SK-N-MC (cell line): ENCODE measurements around the gene TKTL1.

Source experiments
- DNase-seq: peaks from one replicate; pipeline ENCODE4 v3.0.0-alpha.2; 2011; ENCODE audit warnings: low read depth, low spot score
- H3K27ac ChIP-seq: fragments of 200-600 bp; sonication (generic); 2 replicates; pipeline ENCODE4 v1.5.1; 2016; ENCODE audit warnings: mixed run types
- H3K36me3 ChIP-seq: fragments of 200-600 bp; sonication (generic); 2 replicates; pipeline ENCODE4 v1.6.1; 2017; ENCODE audit warnings: antibody characterized with exemption, low read length, mixed read lengths; ENCODE audit not compliant: insufficient read depth
- H3K4me3 ChIP-seq: fragments of 200-600 bp; sonication (generic); 2 replicates; pipeline ENCODE4 v1.5.1; 2016
- H3K9ac ChIP-seq: fragments of 200-600 bp; sonication (generic); 2 replicates; pipeline ENCODE4 v1.8.0; 2017; ENCODE audit warnings: mixed run types, mixed read lengths; ENCODE audit not compliant: insufficient read length
- H3K9me3 ChIP-seq: fragments of 200-600 bp; sonication (generic); 2 replicates; pipeline ENCODE4 v1.6.1; 2017; ENCODE audit warnings: low read depth, mild to moderate bottlenecking, antibody characterized with exemption, low read length, moderate library complexity, mixed read lengths
- EZH2 ChIP-seq: fragments of 200-600 bp; sonication (generic); IDR thresholded peaks from one replicate; pipeline ENCODE4 v1.6.1; 2017; ENCODE audit warnings: antibody characterized with exemption
- FOXP2 ChIP-seq: optimal IDR thresholded peaks from 2 replicates; pipeline ENCODE3; 2011; ENCODE audit warnings: mild to moderate bottlenecking, moderate library complexity; ENCODE audit not compliant: insufficient read depth; ENCODE audit errors: extremely low read length, control extremely low read depth
- POLR2AphosphoS5 ChIP-seq: IDR thresholded peaks from 2 replicates; pipeline ENCODE4 v1.6.1; 2012; ENCODE audit warnings: mild to moderate bottlenecking, low read depth, low read length, borderline replicate concordance

The TKTL1 gene

GRCh38 chrX:154320406-154320805 is 24.8 kb downstream of the TKTL1 start:
- H3K4me3 ChIP-seq: no peak overlapping the region
- no peaks in the 10 kb centered on the region for H3K9me3 ChIP-seq
- H3K9ac ChIP-seq: no peak overlapping the region
- no peak for TF ChIP-seq FOXP2
- TF ChIP-seq EZH2: no peak
- H3K36me3 ChIP-seq: no peaks in the 10 kb centered on the region
- no peak for DNase-seq
- no peak overlapping the region for H3K27ac ChIP-seq

DNA sequence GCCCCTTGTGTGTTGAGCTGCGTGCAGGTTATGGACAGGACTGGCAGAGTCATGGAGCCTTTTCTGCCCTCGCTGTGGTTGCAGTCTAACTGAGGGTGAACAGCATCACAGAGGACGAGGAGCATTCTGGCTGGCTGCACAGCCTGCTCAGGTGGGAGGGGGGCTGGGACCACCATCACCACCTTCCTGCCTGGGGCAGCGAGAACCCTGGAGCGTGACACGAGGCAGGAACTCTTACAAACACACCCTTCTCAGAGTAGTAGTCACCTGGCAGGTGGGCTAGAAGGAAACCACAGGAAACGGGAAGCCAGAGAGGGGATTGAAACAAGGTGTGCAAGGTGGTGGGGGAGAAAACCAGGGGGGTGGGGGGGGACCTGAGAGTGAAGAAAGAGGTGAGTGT is 25.6 kb downstream of the TKTL1 start:
- no peak overlapping the region for H3K9ac ChIP-seq
- no peak for TF ChIP-seq POLR2AphosphoS5
- no peak for TF ChIP-seq FOXP2
- TF ChIP-seq EZH2: no peak
- no peak overlapping the region for H3K4me3 ChIP-seq
- no peaks in the 10 kb centered on the region for H3K9me3 ChIP-seq
- no peak overlapping the region for H3K27ac ChIP-seq
- DNase-seq: no peak
- no peaks in the 10 kb centered on the region for H3K36me3 ChIP-seq

DNA sequence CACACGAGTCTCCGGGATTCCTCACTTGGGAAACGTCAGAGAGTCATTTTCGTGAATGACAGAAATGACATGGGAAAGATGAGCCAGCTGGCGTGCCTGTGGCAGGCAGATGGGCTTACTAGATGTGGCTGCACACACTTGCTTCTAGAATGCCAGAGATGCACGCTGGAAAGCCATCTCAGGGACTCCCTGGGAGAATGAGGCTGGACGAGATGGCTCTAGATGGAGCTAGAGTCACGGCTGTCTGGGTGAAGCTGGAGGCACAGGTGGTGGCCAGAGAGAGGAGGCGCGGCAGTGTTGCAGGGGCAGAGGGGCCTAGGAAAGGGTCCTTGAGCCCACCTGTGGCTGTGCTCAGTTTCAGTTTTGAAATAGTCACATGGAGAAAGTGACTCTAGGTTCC is 26.0 kb downstream of the TKTL1 start:
- H3K9ac ChIP-seq: no peak overlapping the region
- TF ChIP-seq POLR2AphosphoS5 (no peak), EZH2 (no peak), FOXP2 (no peak)
- no peaks in the 10 kb centered on the region for H3K9me3 ChIP-seq
- no peaks in the 10 kb centered on the region for H3K36me3 ChIP-seq
- DNase-seq: no peak
- H3K27ac ChIP-seq: no peak overlapping the region
- H3K4me3 ChIP-seq: no peak overlapping the region

GRCh38 chrX:154322890-154323289 is 27.3 kb downstream of the TKTL1 start:
- no peak for DNase-seq
- no peaks in the 10 kb centered on the region for H3K9me3 ChIP-seq
- no peak overlapping the region for H3K4me3 ChIP-seq
- no peak overlapping the region for H3K27ac ChIP-seq
- no peaks in the 10 kb centered on the region for H3K36me3 ChIP-seq
- no peak overlapping the region for H3K9ac ChIP-seq
- TF ChIP-seq FOXP2 (no peak), EZH2 (no peak), POLR2AphosphoS5 (no peak)

DNA sequence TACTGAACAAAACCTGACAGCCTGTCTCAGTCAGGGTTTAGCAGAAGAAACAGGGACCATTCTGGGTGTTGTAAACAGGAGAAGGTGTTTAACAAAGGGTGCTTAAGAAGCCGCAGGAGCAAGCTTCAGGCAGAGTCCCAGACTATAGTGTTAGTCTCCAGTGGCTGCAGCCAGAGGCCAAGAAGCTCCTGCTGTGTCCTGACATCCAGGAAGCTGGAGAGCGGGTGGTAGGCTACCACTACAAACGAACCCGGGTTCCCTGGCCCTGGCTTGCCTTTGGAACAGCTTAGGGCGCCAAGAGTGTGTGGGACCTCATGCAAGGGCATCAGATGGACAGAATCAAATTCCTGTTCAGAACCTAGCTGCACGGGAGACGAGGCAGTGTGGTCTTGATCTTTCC is 27.9 kb downstream of the TKTL1 start:
- TF ChIP-seq EZH2: no peak
- no peak for TF ChIP-seq FOXP2
- TF ChIP-seq POLR2AphosphoS5: no peak
- Histone ChIP-seq H3K4me3 (no peak overlapping the region), H3K9ac (no peak overlapping the region), H3K9me3 (no peaks in the 10 kb centered on the region), H3K27ac (no peak overlapping the region), H3K36me3 (no peaks in the 10 kb centered on the region)
- no peak for DNase-seq

GRCh38 chrX:154325541-154325940 is 29.9 kb downstream of the TKTL1 start:
- Histone ChIP-seq H3K27ac (no peak overlapping the region), H3K9me3 (no peaks in the 10 kb centered on the region), H3K9ac (no peak overlapping the region), H3K4me3 (no peak overlapping the region), H3K36me3 (no peaks in the 10 kb centered on the region)
- no peak for DNase-seq
- TF ChIP-seq EZH2 (no peak), FOXP2 (no peak), POLR2AphosphoS5 (no peak)

DNA sequence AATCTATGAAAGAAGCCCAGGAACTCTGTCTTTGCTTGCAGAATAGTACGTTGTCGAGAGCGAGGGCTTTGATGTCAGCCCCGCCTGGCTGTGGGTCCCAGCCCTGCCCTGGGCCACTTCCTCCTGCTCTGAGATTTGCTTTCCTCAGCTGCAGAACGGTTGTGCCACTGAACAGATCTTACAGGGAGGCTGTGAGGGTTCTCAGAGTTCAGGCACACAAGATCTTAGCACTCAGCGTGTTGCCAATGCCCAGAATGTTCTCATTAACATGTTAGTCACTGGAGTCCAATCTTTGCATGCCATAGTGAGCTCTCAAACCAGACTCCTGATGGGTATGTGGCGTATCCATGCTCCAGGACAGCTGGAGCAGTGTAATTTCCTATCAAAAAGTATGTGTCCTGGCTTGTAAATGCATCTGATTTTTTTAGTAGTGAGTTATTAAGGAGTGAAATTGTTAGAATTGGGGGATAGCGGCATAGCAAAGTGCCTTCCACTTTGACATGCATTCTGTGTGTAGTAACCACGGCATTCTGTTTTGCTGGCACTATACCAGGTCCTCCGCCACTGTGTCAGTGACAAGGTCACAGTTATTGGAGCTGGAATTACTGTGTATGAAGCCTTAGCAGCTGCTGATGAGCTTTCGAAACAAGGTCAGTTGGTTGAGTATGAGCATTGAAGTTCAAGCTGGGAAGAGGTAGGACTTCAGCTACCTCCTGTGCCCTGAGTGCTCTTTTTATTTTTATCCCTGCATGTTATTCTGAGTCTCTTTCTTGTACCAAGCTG is 31.6 kb downstream of the TKTL1 start:
- Histone ChIP-seq H3K36me3 (no peaks in the 10 kb centered on the region), H3K27ac (no peak overlapping the region)
- DNase-seq: no peak

GRCh38 chrX:154328646-154329045 is 33.1 kb downstream of the TKTL1 start:
- no peak for DNase-seq
- TF ChIP-seq FOXP2 (no peak), EZH2 (no peak), POLR2AphosphoS5 (no peak)
- no peak overlapping the region for H3K9ac ChIP-seq
- H3K4me3 ChIP-seq: no peak overlapping the region
- H3K9me3 ChIP-seq: no peaks in the 10 kb centered on the region
- H3K27ac ChIP-seq: no peak overlapping the region
- no peaks in the 10 kb centered on the region for H3K36me3 ChIP-seq

More for the DNA sequence above, 31.6 kb downstream of the TKTL1 start:
- H3K9me3 ChIP-seq: no peaks in the 10 kb centered on the region
- no peak overlapping the region for H3K9ac ChIP-seq
- no peak overlapping the region for H3K4me3 ChIP-seq
- no peak for TF ChIP-seq POLR2AphosphoS5
- no peak for TF ChIP-seq EZH2
- no peak for TF ChIP-seq FOXP2

DNA sequence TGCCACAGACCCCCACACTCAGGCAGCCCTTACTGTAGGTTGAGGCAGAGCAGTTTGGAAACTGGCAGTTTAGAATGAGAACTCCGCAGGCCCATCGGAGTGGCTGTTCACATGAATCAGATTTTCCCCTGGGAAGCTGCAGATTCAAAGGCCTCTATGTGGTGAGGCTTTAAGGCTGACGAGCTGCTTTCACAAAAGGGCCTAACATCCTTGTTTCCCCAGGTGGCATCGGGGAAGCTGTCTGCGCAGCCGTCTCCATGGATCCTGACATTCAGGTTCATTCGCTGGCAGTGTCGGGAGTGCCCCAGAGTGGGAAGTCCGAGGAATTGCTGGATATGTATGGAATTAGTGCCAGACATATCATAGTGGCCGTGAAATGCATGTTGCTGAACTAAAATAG is 33.7 kb downstream of the TKTL1 start:
- Histone ChIP-seq H3K4me3 (no peak overlapping the region), H3K9ac (no peak overlapping the region), H3K36me3 (no peaks in the 10 kb centered on the region), H3K9me3 (no peaks in the 10 kb centered on the region), H3K27ac (no peak overlapping the region)
- TF ChIP-seq FOXP2: no peak
- no peak for DNase-seq
